HepG2 (cell line): ENCODE data around the gene TADA2A. TPM values are rescaled to one million over a fixed set of nuclear protein-coding genes. Genes with fewer than 3 reads are reported as not detected.

ENCODE experiments used
- ATAC-seq: fragments of 200-7000 bp; cut with Tn5 transposase; 3 replicates; pipeline ENCODE4 v1.9.1; 2020; ENCODE audit warnings: mild to moderate bottlenecking, moderate library complexity
- BruUV-seq: library from RNA; stranded (reverse); fragments of 400-500 nt; replicated peaks from 2 replicates; lab custom pipeline; 2021; lab: Mats Ljungman, UMichigan
- CTCF ChIA-PET: fragments of 300-600 bp; formaldehyde crosslinking; extraction: SDS; loops from one replicate; lab custom pipeline; 2021; ENCODE audit warnings: low total read pairs, inconsistent platforms, low intra/inter-chr PET ratio; lab: Yijun Ruan, JAX
- POLR2A ChIA-PET: fragments of 350-600 bp; sonication (Branson Sonifier 250); formaldehyde crosslinking; loops from one replicate; lab custom pipeline; 2020; ENCODE audit warnings: antibody characterized with exemption, inconsistent platforms; lab: Yijun Ruan, JAX
- DNase-seq: peaks from one replicate; pipeline ENCODE4 v3.0.0-alpha.2; 2015; ENCODE audit warnings: low spot score
- FAIRE-seq: peaks from 3 replicates; lab custom pipeline; 2011; peaks lifted over from hg19 to GRCh38; lab: Jason Lieb, UNC
- H2AFZ ChIP-seq: one replicate; pipeline ENCODE4 v1.6.1; 2011; ENCODE audit warnings: low read length, inconsistent platforms
- H3K27ac ChIP-seq: fragments of 300-600 bp; 3 replicates; pipeline ENCODE4 v1.8.0; 2011; ENCODE audit warnings: mixed run types, mild to moderate bottlenecking, mixed read lengths, low read length, inconsistent platforms; ENCODE audit not compliant: insufficient read depth; ENCODE audit errors: extremely low read length
- H3K27me3 ChIP-seq, 2 experiments: fragments of 200-600 bp in 1 of 2; 2 replicates in 1 of 2; 3 replicates in 1 of 2; pipeline versions ENCODE4 v1.6.0 to v1.8.0; 2011; ENCODE audit warnings: low read length in 2 of 2, mild to moderate bottlenecking in 2 of 2, moderate library complexity in 2 of 2, inconsistent platforms in 1 of 2; ENCODE audit not compliant: insufficient read depth in 2 of 2, control insufficient read depth in 1 of 2
- H3K36me3 ChIP-seq, 2 experiments: fragments of 200-600 bp in 1 of 2; replicated peaks in 1 of 2; 2 replicates in 1 of 2; 3 replicates in 1 of 2; pipeline versions ENCODE4 v1.5.1 to v1.8.0; 2011; ENCODE audit warnings: low read length in 2 of 2, inconsistent platforms in 1 of 2; ENCODE audit not compliant: insufficient read depth in 2 of 2, control insufficient read depth in 1 of 2
- H3K4me1 ChIP-seq: 2 replicates; pipeline ENCODE4 v1.5.1; 2012; ENCODE audit warnings: low read length, inconsistent platforms; ENCODE audit not compliant: insufficient read depth
- H3K4me2 ChIP-seq: 2 replicates; pipeline ENCODE4 v1.6.0; 2011; ENCODE audit warnings: low read depth, low read length, inconsistent platforms
- H3K4me3 ChIP-seq, 3 experiments: fragments of 200-600 bp in 1 of 3; sonication (generic), shearing (Covaris generic) in 1 of 3; replicated peaks in 1 of 3; 2 replicates each; pipeline ENCODE4 v1.5.1; 2011 to 2016; ENCODE audit warnings: low read length in 3 of 3, inconsistent platforms in 2 of 3, low read depth in 2 of 3, mild to moderate bottlenecking in 2 of 3, control low read depth in 1 of 3, mixed read lengths in 1 of 3; ENCODE audit not compliant: insufficient read depth in 1 of 3
- H3K79me2 ChIP-seq: one replicate; pipeline ENCODE4 v1.6.1; 2011; ENCODE audit warnings: low read length, inconsistent platforms; ENCODE audit not compliant: insufficient read depth
- H3K9ac ChIP-seq: 2 replicates; pipeline ENCODE4 v1.6.0; 2011; ENCODE audit warnings: mild to moderate bottlenecking, low read depth, low read length, inconsistent platforms; ENCODE audit not compliant: insufficient read depth
- H3K9me3 ChIP-seq: 2 replicates; pipeline ENCODE4 v1.5.1; 2012; ENCODE audit warnings: mild to moderate bottlenecking, low read length
- H4K20me1 ChIP-seq: 2 replicates; pipeline ENCODE4 v1.6.0; 2011; ENCODE audit warnings: inconsistent platforms, mild to moderate bottlenecking, low read length, moderate library complexity; ENCODE audit not compliant: insufficient read depth
- ARNTL ChIP-seq: sonication (generic); formaldehyde crosslinking; IDR thresholded peaks from 2 replicates; pipeline ENCODE4 v1.4.0; 2020; ENCODE audit warnings: mild to moderate bottlenecking, missing genetic modification reagents
- ATF2 ChIP-seq: sonication (generic); formaldehyde crosslinking; IDR thresholded peaks from 2 replicates; pipeline ENCODE4 v1.4.0; 2020; ENCODE audit warnings: missing genetic modification reagents
- ATF7 ChIP-seq, 2 experiments: fragments of 450-650 bp in 1 of 2; sonication (generic) in 1 of 2; formaldehyde crosslinking in 1 of 2; IDR thresholded peaks; 2 replicates each; pipeline versions ENCODE4 v1.4.0 to v1.6.1; 2016 to 2020; ENCODE audit warnings: antibody characterized with exemption in 1 of 2, mild to moderate bottlenecking in 1 of 2, missing genetic modification reagents in 1 of 2
- CBFB ChIP-seq: sonication (generic); formaldehyde crosslinking; IDR thresholded peaks from 2 replicates; pipeline ENCODE4 v1.4.0; 2020; ENCODE audit warnings: missing genetic modification reagents
- CEBPB ChIP-seq: IDR thresholded peaks from 2 replicates; pipeline ENCODE4 v1.6.1; 2011; ENCODE audit warnings: low read depth, low read length, improper control_type of control experiment, borderline replicate concordance
- CHD2 ChIP-seq: IDR thresholded peaks from 2 replicates; pipeline ENCODE4 v1.6.1; 2011; ENCODE audit warnings: low read depth, low read length, improper control_type of control experiment
- FOXM1 ChIP-seq: sonication (generic); formaldehyde crosslinking; IDR thresholded peaks from 2 replicates; pipeline ENCODE4 v1.5.0; 2020; ENCODE audit warnings: missing genetic modification reagents
- TBL1XR1 ChIP-seq: fragments of 150-350 bp; IDR thresholded peaks from 2 replicates; pipeline ENCODE4 v1.6.1; 2014; ENCODE audit warnings: borderline replicate concordance, low read length; ENCODE audit not compliant: partially characterized antibody
- ZFYVE20 ChIP-seq: sonication (generic); formaldehyde crosslinking; IDR thresholded peaks from 2 replicates; pipeline ENCODE4 v1.8.0; 2023; ENCODE audit warnings: low read depth, mild to moderate bottlenecking, moderate library complexity, missing genetic modification reagents, borderline replicate concordance
- ZNF234 ChIP-seq: sonication (generic); formaldehyde crosslinking; conservative IDR thresholded peaks from 2 replicates; pipeline ENCODE4 v1.5.1; 2020; ENCODE audit warnings: mild to moderate bottlenecking, missing genetic modification reagents
- ZNF547 ChIP-seq: sonication (generic); formaldehyde crosslinking; IDR thresholded peaks from 2 replicates; pipeline ENCODE4 v1.5.1; 2020; ENCODE audit warnings: mild to moderate bottlenecking, missing genetic modification reagents
- ZNF570 ChIP-seq: sonication (generic); formaldehyde crosslinking; IDR thresholded peaks from 2 replicates; pipeline ENCODE4 v1.4.0; 2020; ENCODE audit warnings: mild to moderate bottlenecking, missing genetic modification reagents, borderline replicate concordance
- ZNF7 ChIP-seq: IDR thresholded peaks from 2 replicates; pipeline ENCODE4 v1.6.1; 2016; ENCODE audit warnings: missing biosample characterization, missing genetic modification reagents
- WGBS: methylation state at CpG from one replicate; pipeline ENCODE4 v1.1.6; 2017; ENCODE audit warnings: low lambda C conversion rate; 5-methylcytosine and 5-hydroxymethylcytosine counted together
- in situ Hi-C: cut with HindIII; loops from 2 replicates; pipeline ENCODE4 v1.10.0; 2017; ENCODE audit warnings: low pct_unique_long_range_greater_than_20kb; ENCODE audit not compliant: extremely low pct_ligation_motif_present
- intact Hi-C: fragments of 100-400 bp; cut with micrococcal nuclease; formaldehyde crosslinking; loops from one replicate; pipeline ENCODE4 v1.10.0; 2022; ENCODE audit not compliant: unreplicated experiment
- polyA plus RNA-seq, 8 experiments: library from polyadenylated mRNA; depleted of rRNA in 3 of 8; stranded (reverse) in 7 of 8; unstranded in 1 of 8; fragments of >200 nt; fragmentation: Illumina TruSeq in 4 of 8; extraction: Trizol in 4 of 8; gene quantifications; 2 replicates each; pipeline versions ENCODE4 v1.2.1 to v1.2.3, GENCODE V29; 2011 to 2016; ENCODE audit warnings: low read depth in 4 of 8, missing spikeins in 1 of 8, mixed read lengths in 1 of 8; ENCODE audit not compliant: insufficient read depth in 1 of 8
- total RNA-seq, 5 experiments: library from RNA; depleted of rRNA; stranded (reverse); fragments of >200 nt; fragmentation: Illumina TruSeq; extraction: Trizol; gene quantifications; 2 replicates each; pipeline ENCODE4 v1.2.3, GENCODE V29; 2016; ENCODE audit warnings: low read depth in 1 of 5
- TF ChIP-seq, protein P1 (sequence below): IDR thresholded peaks from 2 replicates; pipeline ENCODE4 v1.6.1; 2012; ENCODE audit warnings: inconsistent platforms

The TADA2A gene
- total and polyA plus RNA-seq, 2 of the 13 experiments (the other 11 are each of a cell fraction or from before 2014, with no cell fraction given) = 8.0 to 14.0 TPM

DNA sequence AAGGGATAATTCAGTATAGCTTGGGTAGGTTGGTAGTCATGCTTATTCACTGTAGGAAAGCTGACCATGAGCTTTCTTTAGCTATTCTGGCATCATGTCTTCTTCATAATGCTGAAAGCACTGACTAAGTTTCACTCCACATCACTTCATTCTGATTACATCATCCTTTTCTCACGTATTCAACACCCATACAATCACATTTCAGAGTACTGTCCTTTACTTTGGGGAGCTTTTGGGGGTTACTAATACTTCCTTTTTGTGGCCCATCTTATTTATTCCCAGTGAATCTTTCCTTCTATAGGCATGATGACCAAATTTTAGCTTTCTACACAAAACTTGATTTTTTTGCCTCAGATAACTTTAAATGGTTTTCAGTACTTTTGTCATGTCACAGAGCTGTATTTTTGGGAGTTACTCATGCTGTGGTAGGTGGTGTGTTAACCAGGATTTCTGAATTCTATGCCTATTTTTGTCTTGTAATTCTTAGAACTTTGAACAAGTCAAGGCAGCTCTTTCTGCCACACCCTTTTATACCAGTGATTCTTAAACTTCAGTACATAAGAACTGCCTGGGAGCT is 23.5 kb downstream of the TADA2A start:
- Histone ChIP-seq H3K27ac (no peak overlapping the region), H3K9ac (no peak overlapping the region), H2AFZ (no peak overlapping the region), H3K4me3 (no peak overlapping the region), H3K36me3 (peaks cover 8 to 29% of the 10 kb centered on the region in 2 experiments; a peak in 4 of 5 replicates), H3K79me2 (no peaks in the 10 kb centered on the region), H3K27me3 (no peaks in the 10 kb centered on the region), H3K4me2 (no peak overlapping the region), H4K20me1 (no peaks in the 10 kb centered on the region), H3K9me3 (no peaks in the 10 kb centered on the region), H3K4me1 (no peaks in the 10 kb centered on the region)
- ChIA-PET CTCF (no interaction called here), POLR2A (interaction anchor here (0.7 to 0.9 kb wide), 2 partner anchors 11 to 179 kb away, joined by 3 read pairs; partner anchors contain the start of gene SYNRG)
- in situ Hi-C loops = no loop called here
- BruUV-seq = no TSS peak
- no peak for DNase-seq
- ATAC-seq = no peak
- TF ChIP-seq CBFB (CRISPR knock-in tag) (no peak), ZNF570 (no peak), ZNF547 (CRISPR knock-in tag) (no peak), ARNTL (CRISPR knock-in tag) (no peak), CEBPB (peak; percentile 6; the same call in 1 of the 2 replicates), ATF7 (IDR thresholded peaks at IDR 0.05) (peak; percentile 83), ATF7 (CRISPR knock-in tag; IDR thresholded peaks at IDR 0.05) (no peak)
- TF ChIP-seq, protein P1, sequence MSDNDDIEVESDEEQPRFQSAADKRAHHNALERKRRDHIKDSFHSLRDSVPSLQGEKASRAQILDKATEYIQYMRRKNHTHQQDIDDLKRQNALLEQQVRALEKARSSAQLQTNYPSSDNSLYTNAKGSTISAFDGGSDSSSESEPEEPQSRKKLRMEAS = no peak
- FAIRE-seq = no peak
- intact Hi-C loops = no loop called here
- 86% methylated on average over 1 of the region's 1 CpG for WGBS

DNA sequence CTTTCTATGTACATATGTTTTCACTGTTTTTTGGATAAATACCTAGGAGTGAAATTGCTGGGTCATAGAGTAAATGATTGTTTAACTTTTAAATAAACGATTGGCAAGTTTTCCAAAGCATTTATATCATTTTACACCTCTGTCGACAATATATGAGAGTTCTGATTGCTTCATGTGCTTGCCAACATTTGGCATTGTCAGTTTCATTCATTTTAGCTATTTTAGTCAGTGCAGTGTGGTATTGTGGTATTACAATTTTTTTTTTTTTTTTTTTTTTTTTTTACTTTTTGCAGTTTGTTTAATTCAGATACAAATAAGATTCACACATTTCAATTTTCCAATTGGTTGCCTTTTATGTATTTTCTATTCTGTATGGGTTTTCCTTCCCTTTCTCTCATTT is 26.0 kb downstream of the TADA2A start:
- ChIA-PET CTCF (no interaction called here), POLR2A (interaction anchor here (0.6 kb wide), 1 partner anchor 31 kb away, joined by 3 read pairs; no protein-coding TSS in a partner anchor)
- no peaks in the 10 kb centered on the region for H3K4me1 ChIP-seq
- H3K27ac ChIP-seq = no peak overlapping the region
- H3K9me3 ChIP-seq = no peaks in the 10 kb centered on the region
- FAIRE-seq = no peak
- 97% methylated on average over 2 of the region's 2 CpGs for WGBS
- no peak overlapping the region for H3K4me3 ChIP-seq
- H3K27me3 ChIP-seq = no peaks in the 10 kb centered on the region
- intact Hi-C loops (no loop called here), in situ Hi-C loops (no loop called here)
- no peaks in the 10 kb centered on the region for H4K20me1 ChIP-seq
- H3K9ac ChIP-seq = no peak overlapping the region
- peaks cover 6 to 14% of the 10 kb centered on the region in 2 experiments for H3K36me3 ChIP-seq
- no peak overlapping the region for H2AFZ ChIP-seq
- no peak overlapping the region for H3K4me2 ChIP-seq
- H3K79me2 ChIP-seq = no peaks in the 10 kb centered on the region
- TF ChIP-seq ZFYVE20 (no peak), ATF2 (no peak), ZNF7 (CRISPR knock-in tag) (peak; percentile 60), CHD2 (no peak), ZNF234 (CRISPR knock-in tag) (no peak), TBL1XR1 (no peak), FOXM1 (no peak)
- TF ChIP-seq, all 625 proteins: peak for 1
- DNase-seq (no peak), ATAC-seq (no peak)
- no TSS peak for BruUV-seq
